ENCODE data around the gene TMTC1. TPM values are rescaled to one million over a fixed set of nuclear protein-coding genes. Genes with fewer than 3 reads are reported as not detected.

The TMTC1 gene
- total and polyA plus RNA-seq, 2 of the 8 experiments (the other 6 are each of a cell fraction or from before 2014, with no cell fraction given), result 15.4 to 20.8 TPM

GRCh38 chr12:29563636-29564035 is 220.1 kb downstream of the TMTC1 start (continued):
- TF ChIP-seq CHD7 (IDR thresholded peaks at IDR 0.05; ENCODE audit: insufficient replicate concordance, low read length), result no peak
- TF ChIP-seq CHD2 (IDR thresholded peaks at IDR 0.05; ENCODE audit: low read length), result no peak
- TF ChIP-seq SRF (IDR thresholded peaks at IDR 0.05; ENCODE audit: low read depth, low read length), result no peak
- no peak for TF ChIP-seq TBP (IDR thresholded peaks at IDR 0.05; ENCODE audit: low read depth, low read length)
- no peak for TF ChIP-seq ASH2L (IDR thresholded peaks at IDR 0.05; ENCODE audit: low read length)
- TF ChIP-seq RNF2 (IDR thresholded peaks at IDR 0.05; ENCODE audit: borderline replicate concordance, low read depth, low read length, missing control alignments, poor library complexity, severe bottlenecking), result no peak
